Raji (cell line): Measurements from ENCODE around the gene FLVCR2.

Experiments used
- POLR2A ChIP-seq: IDR thresholded peaks from 2 replicates; pipeline ENCODE4 v1.6.1; 2011; ENCODE audit warnings: low read depth, low read length, control low read depth; ENCODE audit not compliant: insufficient read depth

Gene FLVCR2

DNA sequence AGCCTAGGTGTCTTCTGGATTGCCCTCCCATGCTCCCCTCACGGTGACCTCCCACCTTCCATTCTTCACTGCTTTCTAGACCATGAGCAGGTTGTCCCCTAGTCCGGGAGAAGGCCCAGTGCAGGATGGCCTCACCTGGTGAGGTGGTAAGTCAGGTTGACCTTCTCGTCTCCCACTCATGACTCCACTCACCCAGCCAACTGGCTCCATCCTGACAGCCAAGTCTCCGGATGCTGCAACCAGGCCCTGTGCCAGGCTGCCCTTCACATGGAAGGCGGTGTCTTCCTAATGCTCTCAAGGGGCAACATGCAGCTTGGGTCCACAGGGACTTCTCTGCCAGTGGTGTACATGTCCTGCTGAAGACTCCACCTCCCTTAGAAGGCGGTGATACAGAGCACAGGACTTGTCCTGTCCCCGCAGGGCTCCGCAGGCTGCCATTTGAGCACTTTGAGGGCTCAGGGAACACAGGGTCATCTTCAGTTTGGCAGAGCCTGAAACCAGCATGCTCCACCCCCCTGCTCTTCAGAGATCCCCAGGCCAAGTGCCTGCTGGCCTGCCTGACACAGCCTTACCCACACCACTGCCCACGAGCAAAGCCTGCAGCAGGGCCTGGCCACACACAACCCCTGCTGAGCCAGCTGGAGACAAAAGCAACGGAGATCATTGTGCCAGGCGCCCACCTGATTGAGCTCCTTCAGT, 30.7 kb upstream of the FLVCR2 start:
- no peak for TF ChIP-seq POLR2A

DNA sequence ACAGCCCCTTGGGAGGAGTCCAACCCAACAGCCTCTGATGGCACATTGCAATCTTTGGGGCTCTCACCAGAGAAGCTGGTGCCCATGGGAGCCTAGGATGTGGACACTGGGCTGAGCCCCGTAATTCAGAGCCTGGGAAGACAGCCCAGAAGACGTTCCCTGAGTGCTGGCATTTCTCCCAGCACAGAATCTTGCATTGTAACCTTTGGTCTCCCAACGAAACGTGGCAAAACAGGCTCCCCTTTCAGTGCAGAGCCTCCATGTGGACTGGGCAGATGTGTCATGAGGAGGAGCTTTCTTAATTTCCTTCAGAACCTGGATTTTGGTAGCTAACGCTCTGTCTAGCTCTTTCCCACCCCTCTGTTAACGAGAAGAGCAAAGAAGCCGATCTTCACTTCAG, 29.9 kb upstream of the FLVCR2 start:
- TF ChIP-seq POLR2A, result no peak

DNA sequence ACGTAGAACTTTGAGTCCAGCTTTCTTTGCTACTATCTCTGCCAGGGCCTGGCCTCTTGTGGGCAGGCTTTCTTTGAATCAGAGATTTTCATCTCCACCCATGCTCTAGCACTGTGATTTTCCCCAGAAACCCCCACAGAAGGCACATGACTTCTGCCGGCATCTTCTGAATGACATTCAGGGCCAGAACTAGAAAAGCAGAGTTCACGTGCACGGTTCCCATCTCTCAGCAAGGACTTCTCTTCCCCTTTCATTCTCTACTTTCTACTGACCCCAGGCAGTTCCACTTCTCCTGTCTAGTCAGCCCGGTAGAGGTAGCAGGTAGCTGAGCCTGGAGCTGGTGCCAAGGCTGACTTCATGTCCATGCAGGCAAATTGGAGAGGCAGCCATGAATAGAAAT, 29.3 kb upstream of the FLVCR2 start:
- no peak for TF ChIP-seq POLR2A

- TF ChIP-seq POLR2A, result no peak
Observed at GRCh38 chr14:75551021-75551420, 27.4 kb upstream of the FLVCR2 start.

- no peak for TF ChIP-seq POLR2A
Observed at GRCh38 chr14:75553157-75553556, 25.3 kb upstream of the FLVCR2 start.

GRCh38 chr14:75553761-75554364, 24.6 kb upstream of the FLVCR2 start:
- TF ChIP-seq POLR2A, result no peak

DNA sequence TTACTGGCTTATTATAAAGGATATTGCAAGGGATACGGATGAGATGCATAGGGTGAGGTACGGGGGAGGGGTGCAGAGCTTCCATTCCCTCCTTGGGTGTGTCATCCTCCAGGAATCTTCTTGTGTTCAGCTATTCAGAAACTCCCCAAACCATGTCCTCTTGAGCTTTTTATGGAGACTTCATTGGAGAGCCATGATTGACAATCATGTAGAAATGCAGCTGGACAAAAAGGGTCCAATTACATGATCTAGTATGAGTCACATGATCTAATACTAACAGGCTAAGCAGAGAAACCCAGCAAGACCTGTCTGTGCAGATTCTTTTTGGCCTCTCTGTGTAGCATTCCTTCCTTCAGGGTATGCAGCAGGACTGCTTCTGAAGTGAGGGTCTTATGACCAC, 23.9 kb upstream of the FLVCR2 start:
- no peak for TF ChIP-seq POLR2A

DNA sequence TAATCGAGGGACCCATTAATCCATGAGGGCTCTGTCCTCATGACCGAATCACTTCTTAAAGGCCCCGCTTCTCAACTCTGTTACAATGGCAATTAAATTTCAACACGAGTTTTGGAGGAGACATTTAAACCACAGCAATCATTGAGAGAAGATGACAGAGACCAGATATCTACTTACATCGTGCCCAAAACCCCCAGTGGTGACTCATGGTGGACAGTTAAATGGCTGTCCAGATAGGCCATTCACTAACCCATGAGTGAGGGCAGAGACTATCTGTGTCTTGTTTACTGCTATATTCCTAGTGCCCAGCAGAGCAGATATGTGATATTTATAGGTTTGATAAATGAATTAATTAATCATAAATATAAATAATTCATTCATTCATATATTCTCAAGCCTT, 20.0 kb upstream of the FLVCR2 start:
- no peak for TF ChIP-seq POLR2A

DNA sequence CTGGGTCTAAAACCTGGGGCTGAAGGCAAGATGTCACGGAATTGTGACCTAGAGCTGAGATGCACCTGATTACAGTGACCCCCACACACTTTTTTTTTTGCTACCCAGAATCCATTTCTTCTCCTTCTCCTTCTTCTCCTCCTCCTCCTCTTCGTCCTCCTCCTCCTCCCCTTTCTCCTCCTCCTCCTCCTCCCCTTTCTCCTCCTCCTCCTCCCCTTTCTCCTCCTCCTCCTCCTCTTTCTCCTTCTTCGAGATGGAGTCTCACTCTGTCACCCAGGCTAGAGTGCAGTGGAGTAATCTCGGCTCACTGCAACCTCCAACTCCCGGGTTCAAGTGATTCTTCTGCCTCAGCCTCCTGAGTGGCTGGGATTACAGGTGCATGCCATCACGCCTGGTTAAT, 19.4 kb upstream of the FLVCR2 start:
- no peak for TF ChIP-seq POLR2A

- no peak for TF ChIP-seq POLR2A
Observed at GRCh38 chr14:75559451-75560222, 18.8 kb upstream of the FLVCR2 start.

- no peak for TF ChIP-seq POLR2A
Observed at GRCh38 chr14:75561013-75561432, 17.4 kb upstream of the FLVCR2 start.

GRCh38 chr14:75562089-75562488, 16.3 kb upstream of the FLVCR2 start:
- TF ChIP-seq POLR2A, result no peak

DNA sequence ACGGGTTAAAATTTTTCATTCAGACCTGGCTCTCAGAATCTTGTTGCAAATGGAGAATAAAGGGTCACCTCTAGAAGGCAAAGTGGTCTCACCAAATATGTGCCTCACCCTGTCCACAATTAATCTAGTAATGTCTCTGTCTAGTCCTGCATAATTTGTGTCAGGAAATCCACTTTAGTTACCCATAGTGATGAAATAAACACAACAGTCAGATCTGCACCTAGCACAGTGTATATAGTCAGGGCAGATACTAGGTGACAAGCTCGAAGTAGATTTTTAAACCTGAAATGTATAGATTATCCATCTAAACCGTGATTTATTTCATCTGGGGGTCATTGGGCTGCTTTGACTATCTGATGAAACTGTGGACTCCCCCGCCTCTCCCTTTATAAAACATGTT, 15.9 kb upstream of the FLVCR2 start:
- no peak for TF ChIP-seq POLR2A

GRCh38 chr14:75563931-75564330, 14.5 kb upstream of the FLVCR2 start:
- TF ChIP-seq POLR2A, result no peak

DNA sequence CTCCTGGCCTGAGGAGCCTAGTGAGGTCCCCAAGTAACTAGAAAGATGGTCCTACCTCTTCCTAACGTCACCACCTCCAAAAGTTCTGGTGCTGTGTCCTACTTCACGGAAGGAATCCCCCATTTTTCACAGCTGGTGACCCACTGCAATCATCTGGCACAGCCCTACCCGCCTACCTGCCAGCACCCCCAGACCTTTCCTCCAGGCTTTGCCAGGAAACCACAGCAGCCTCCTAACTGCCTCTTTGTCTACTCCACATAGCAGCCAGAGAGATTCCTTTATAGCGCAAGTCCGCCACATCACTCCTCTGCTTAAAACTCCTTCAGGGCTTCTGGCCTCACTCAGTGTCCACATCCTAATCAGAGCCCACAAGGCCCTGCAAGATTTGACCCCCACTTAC, 13.4 kb upstream of the FLVCR2 start:
- TF ChIP-seq POLR2A, result no peak

GRCh38 chr14:75566321-75566720, 12.1 kb upstream of the FLVCR2 start:
- TF ChIP-seq POLR2A, result no peak
